PFSK-1 (cell line): ENCODE data around the gene CP.

Experiments used
- FOXP2 ChIP-seq: optimal IDR thresholded peaks from 2 replicates; pipeline ENCODE3; 2011; ENCODE audit warnings: borderline replicate concordance, control low read depth, inconsistent platforms; ENCODE audit not compliant: insufficient read depth; ENCODE audit errors: extremely low read length, extremely low read depth
- POLR2AphosphoS5 ChIP-seq: IDR thresholded peaks from 2 replicates; pipeline ENCODE4 v1.6.1; 2012; ENCODE audit warnings: low read depth, mild to moderate bottlenecking, control low read depth, low read length, moderate library complexity
- SIN3A ChIP-seq: IDR thresholded peaks from 2 replicates; pipeline ENCODE4 v1.6.1; 2012; ENCODE audit warnings: mild to moderate bottlenecking, low read length, moderate library complexity, borderline replicate concordance; ENCODE audit not compliant: insufficient read depth
- TAF1 ChIP-seq: IDR thresholded peaks from 2 replicates; pipeline ENCODE4 v1.6.1; 2012; ENCODE audit warnings: low read length, control low read depth, borderline replicate concordance; ENCODE audit not compliant: insufficient read depth
- TF ChIP-seq, protein P1 (sequence below), 2 experiments: IDR thresholded peaks; 2 replicates each; pipeline versions ENCODE4 v1.6.1 to v1.8.0; 2011 to 2012; ENCODE audit warnings: low read depth in 2 of 2, low read length in 2 of 2, control low read depth in 1 of 2, inconsistent platforms in 1 of 2, mild to moderate bottlenecking in 1 of 2, moderate library complexity in 1 of 2; ENCODE audit not compliant: insufficient read depth in 1 of 2

GRCh38 chr3:149145974-149146373, 75.7 kb downstream of the CP start:
- TF ChIP-seq, protein P1, sequence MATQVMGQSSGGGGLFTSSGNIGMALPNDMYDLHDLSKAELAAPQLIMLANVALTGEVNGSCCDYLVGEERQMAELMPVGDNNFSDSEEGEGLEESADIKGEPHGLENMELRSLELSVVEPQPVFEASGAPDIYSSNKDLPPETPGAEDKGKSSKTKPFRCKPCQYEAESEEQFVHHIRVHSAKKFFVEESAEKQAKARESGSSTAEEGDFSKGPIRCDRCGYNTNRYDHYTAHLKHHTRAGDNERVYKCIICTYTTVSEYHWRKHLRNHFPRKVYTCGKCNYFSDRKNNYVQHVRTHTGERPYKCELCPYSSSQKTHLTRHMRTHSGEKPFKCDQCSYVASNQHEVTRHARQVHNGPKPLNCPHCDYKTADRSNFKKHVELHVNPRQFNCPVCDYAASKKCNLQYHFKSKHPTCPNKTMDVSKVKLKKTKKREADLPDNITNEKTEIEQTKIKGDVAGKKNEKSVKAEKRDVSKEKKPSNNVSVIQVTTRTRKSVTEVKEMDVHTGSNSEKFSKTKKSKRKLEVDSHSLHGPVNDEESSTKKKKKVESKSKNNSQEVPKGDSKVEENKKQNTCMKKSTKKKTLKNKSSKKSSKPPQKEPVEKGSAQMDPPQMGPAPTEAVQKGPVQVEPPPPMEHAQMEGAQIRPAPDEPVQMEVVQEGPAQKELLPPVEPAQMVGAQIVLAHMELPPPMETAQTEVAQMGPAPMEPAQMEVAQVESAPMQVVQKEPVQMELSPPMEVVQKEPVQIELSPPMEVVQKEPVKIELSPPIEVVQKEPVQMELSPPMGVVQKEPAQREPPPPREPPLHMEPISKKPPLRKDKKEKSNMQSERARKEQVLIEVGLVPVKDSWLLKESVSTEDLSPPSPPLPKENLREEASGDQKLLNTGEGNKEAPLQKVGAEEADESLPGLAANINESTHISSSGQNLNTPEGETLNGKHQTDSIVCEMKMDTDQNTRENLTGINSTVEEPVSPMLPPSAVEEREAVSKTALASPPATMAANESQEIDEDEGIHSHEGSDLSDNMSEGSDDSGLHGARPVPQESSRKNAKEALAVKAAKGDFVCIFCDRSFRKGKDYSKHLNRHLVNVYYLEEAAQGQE (IDR thresholded peaks at IDR 0.05; ENCODE audit: insufficient read depth in 1 of 2, low read depth in 2 of 2, low read length in 2 of 2): no peak
- no peak for TF ChIP-seq POLR2AphosphoS5
- no peak for TF ChIP-seq TAF1
- no peak for TF ChIP-seq SIN3A
- TF ChIP-seq FOXP2: no peak
